Measurements from ENCODE around the gene LEPROT. TPM values are rescaled to one million over a fixed set of nuclear protein-coding genes. Genes with fewer than 3 reads are reported as not detected.

Gene LEPROT
- total RNA-seq, 2 donors from 2014 or later: 45.1 to 77.6 TPM

- Histone ChIP-seq H3K9ac (ENCODE audit: low read depth in 2 of 2, low read length in 2 of 2) (no peak overlapping the region), H3K4me1 (no peaks in the 10 kb centered on the region), H3K9me3 (no peaks in the 10 kb centered on the region), H3K4me3 (no peak overlapping the region), H3K27me3 (no peaks in the 10 kb centered on the region), H3K36me3 (no peaks in the 10 kb centered on the region), H3K27ac (no peak overlapping the region)
- no peak for TF ChIP-seq CTCF (IDR thresholded peaks at IDR 0.05)
- intact Hi-C loops (cut with DNase I): no loop called here
- DNase-seq: no peak
Observed at GRCh38 chr1:65386439-65386838, 34.0 kb upstream of the LEPROT start.

GRCh38 chr1:65387821-65388220, 32.6 kb upstream of the LEPROT start:
- no peaks in the 10 kb centered on the region for H3K27me3 ChIP-seq
- no peaks in the 10 kb centered on the region for H3K9me3 ChIP-seq
- H3K4me3 ChIP-seq: no peak overlapping the region
- no peaks in the 10 kb centered on the region for H3K4me1 ChIP-seq
- no peaks in the 10 kb centered on the region for H3K36me3 ChIP-seq
- intact Hi-C loops (cut with DNase I): no loop called here
- no peak overlapping the region for H3K9ac ChIP-seq (ENCODE audit: low read depth in 2 of 2, low read length in 2 of 2)
- H3K27ac ChIP-seq: no peak overlapping the region
- no peak for DNase-seq
- no peak for TF ChIP-seq CTCF (IDR thresholded peaks at IDR 0.05)

- H3K9me3 ChIP-seq: no peaks in the 10 kb centered on the region
- no peak for DNase-seq
- no peaks in the 10 kb centered on the region for H3K4me1 ChIP-seq
- H3K9ac ChIP-seq (ENCODE audit: low read depth in 2 of 2, low read length in 2 of 2): no peak overlapping the region
- TF ChIP-seq CTCF (IDR thresholded peaks at IDR 0.05): no peak
- intact Hi-C loops (cut with DNase I): no loop called here
- no peaks in the 10 kb centered on the region for H3K27me3 ChIP-seq
- no peak overlapping the region for H3K4me3 ChIP-seq
- H3K27ac ChIP-seq: no peak overlapping the region
- no peaks in the 10 kb centered on the region for H3K36me3 ChIP-seq
Observed at GRCh38 chr1:65388908-65389695, 31.4 kb upstream of the LEPROT start.

GRCh38 chr1:65392497-65392896, 28.0 kb upstream of the LEPROT start:
- TF ChIP-seq CTCF (IDR thresholded peaks at IDR 0.05): no peak
- no peak overlapping the region for H3K27ac ChIP-seq
- intact Hi-C loops (cut with DNase I): no loop called here
- no peaks in the 10 kb centered on the region for H3K9me3 ChIP-seq
- no peak for DNase-seq
- H3K27me3 ChIP-seq: no peaks in the 10 kb centered on the region
- H3K4me3 ChIP-seq: no peak overlapping the region
- H3K9ac ChIP-seq (ENCODE audit: low read depth in 2 of 2, low read length in 2 of 2): no peak overlapping the region
- H3K4me1 ChIP-seq: no peaks in the 10 kb centered on the region
- H3K36me3 ChIP-seq: no peaks in the 10 kb centered on the region

- no peak for DNase-seq
- H3K36me3 ChIP-seq: no peaks in the 10 kb centered on the region
- no peaks in the 10 kb centered on the region for H3K9me3 ChIP-seq
- H3K27ac ChIP-seq: no peak overlapping the region
- H3K9ac ChIP-seq (ENCODE audit: low read depth in 2 of 2, low read length in 2 of 2): no peak overlapping the region
- TF ChIP-seq CTCF (IDR thresholded peaks at IDR 0.05): no peak
- no peak overlapping the region for H3K4me3 ChIP-seq
- intact Hi-C loops (cut with DNase I): no loop called here
- no peaks in the 10 kb centered on the region for H3K27me3 ChIP-seq
- H3K4me1 ChIP-seq: no peaks in the 10 kb centered on the region
Observed at GRCh38 chr1:65393347-65393746, 27.1 kb upstream of the LEPROT start.
